Colonic mucosa (tissue), 4 donors: Measurements from ENCODE around the gene NT5C2. TPM values are rescaled to one million over a fixed set of nuclear protein-coding genes. Genes with fewer than 3 reads are reported as not detected.

Source experiments
- DNase-seq: peaks from one replicate; pipeline ENCODE4 v3.0.0-alpha.2; 2020
- H3K27ac ChIP-seq: fragments of 200-600 bp; one replicate; pipeline ENCODE4 v1.8.0; 2021
- H3K27me3 ChIP-seq: fragments of 200-600 bp; one replicate; pipeline ENCODE4 v1.8.0; 2021
- H3K36me3 ChIP-seq: fragments of 200-600 bp; one replicate; pipeline ENCODE4 v1.8.0; 2021
- H3K4me1 ChIP-seq: fragments of 200-600 bp; one replicate; pipeline ENCODE4 v1.8.0; 2021; ENCODE audit warnings: mild to moderate bottlenecking
- H3K4me3 ChIP-seq: fragments of 200-600 bp; one replicate; pipeline ENCODE4 v1.8.0; 2021
- H3K9ac ChIP-seq, 2 donors: one replicate each; pipeline ENCODE4 v1.7.0; 2013; ENCODE audit warnings: control low read depth in 2 of 2, low read depth in 2 of 2, low read length in 2 of 2
- H3K9me3 ChIP-seq: fragments of 200-600 bp; one replicate; pipeline ENCODE4 v1.8.0; 2021
- CTCF ChIP-seq: fragments of 200-600 bp; IDR thresholded peaks from one replicate; pipeline ENCODE4 v1.8.0; 2022; ENCODE audit warnings: antibody characterized with exemption, mild to moderate bottlenecking
- intact Hi-C: fragments of 100-400 bp; cut with DNase I; formaldehyde crosslinking; loops from one replicate; pipeline ENCODE4 v1.14.1; 2022
- total RNA-seq, 2 donors: library from RNA; stranded (reverse); fragmentation: NEBNext Ultra II Directional in 1 of 2; extraction: Animal tissue kit (Norgen Biotek cat#: 25700) in 1 of 2; gene quantifications; one replicate each; pipeline ENCODE4 v1.2.1, GENCODE V29; 2021
- donor health status: healthy.
- donor health status: DM: no; HTN: no; CAD: no.
- donor health status: DM: no; HTN: no; CAD: no.

Gene NT5C2
- total RNA-seq, 2 donors from 2014 or later: 59.6 to 89.5 TPM

GRCh38 chr10:103054621-103055020 is 138.5 kb downstream of the NT5C2 start:
- Histone ChIP-seq H3K4me3 (no peak overlapping the region), H3K4me1 (no peaks in the 10 kb centered on the region), H3K27ac (peak overlapping the region; percentile 25), H3K27me3 (no peaks in the 10 kb centered on the region), H3K9me3 (no peaks in the 10 kb centered on the region), H3K9ac (no peak overlapping the region), H3K36me3 (no peaks in the 10 kb centered on the region)
- no peak for TF ChIP-seq CTCF
- intact Hi-C loops: no loop called here
- DNase-seq: no peak

- Histone ChIP-seq H3K9me3 (no peaks in the 10 kb centered on the region), H3K27me3 (no peaks in the 10 kb centered on the region), H3K27ac (peak overlapping the region; percentile 25), H3K4me3 (peak overlapping the region; percentile 10), H3K36me3 (no peaks in the 10 kb centered on the region), H3K4me1 (no peaks in the 10 kb centered on the region), H3K9ac (no peak overlapping the region)
- DNase-seq: peak; percentile 52
- no peak for TF ChIP-seq CTCF
- intact Hi-C loops: no loop called here
Measured at GRCh38 chr10:103053659-103054581, 139.2 kb downstream of the NT5C2 start.

DNA sequence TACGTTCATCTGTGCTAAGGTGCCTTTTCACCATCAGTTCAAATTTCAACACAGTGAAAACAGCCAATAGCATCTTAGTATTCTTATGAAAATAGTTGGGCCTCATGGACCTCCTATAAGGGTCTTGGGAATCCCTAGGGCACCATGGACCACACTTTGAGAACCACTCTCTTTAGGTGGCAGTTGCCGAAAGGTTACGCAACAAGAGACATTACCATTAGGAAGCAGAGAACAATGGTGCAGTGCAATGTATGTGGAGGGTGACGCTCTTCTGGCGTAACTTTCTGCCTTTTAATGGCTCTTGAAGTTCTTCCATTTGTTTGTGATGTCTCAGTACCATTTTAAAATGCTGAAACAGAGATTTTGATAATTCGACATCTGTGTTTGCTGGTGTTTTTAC is 143.8 kb downstream of the NT5C2 start:
- H3K4me3 ChIP-seq: no peak overlapping the region
- no peaks in the 10 kb centered on the region for H3K27me3 ChIP-seq
- intact Hi-C loops: no loop called here
- H3K9ac ChIP-seq: no peak overlapping the region
- H3K27ac ChIP-seq: no peak overlapping the region
- H3K36me3 ChIP-seq: no peaks in the 10 kb centered on the region
- no peak for TF ChIP-seq CTCF
- no peaks in the 10 kb centered on the region for H3K4me1 ChIP-seq
- H3K9me3 ChIP-seq: no peaks in the 10 kb centered on the region
- DNase-seq: no peak

- TF ChIP-seq CTCF: no peak
- Histone ChIP-seq H3K9me3 (no peaks in the 10 kb centered on the region), H3K9ac (no peak overlapping the region), H3K27ac (no peak overlapping the region), H3K4me1 (no peaks in the 10 kb centered on the region), H3K27me3 (no peaks in the 10 kb centered on the region), H3K4me3 (no peak overlapping the region), H3K36me3 (no peaks in the 10 kb centered on the region)
- DNase-seq: no peak
- intact Hi-C loops: no loop called here
Measured at GRCh38 chr10:103047381-103047780, 145.7 kb downstream of the NT5C2 start.

GRCh38 chr10:103045961-103046360 is 147.1 kb downstream of the NT5C2 start:
- Histone ChIP-seq H3K36me3 (no peaks in the 10 kb centered on the region), H3K27me3 (no peaks in the 10 kb centered on the region), H3K27ac (no peak overlapping the region), H3K9me3 (no peaks in the 10 kb centered on the region), H3K9ac (no peak overlapping the region), H3K4me3 (no peak overlapping the region), H3K4me1 (no peaks in the 10 kb centered on the region)
- intact Hi-C loops: no loop called here
- no peak for TF ChIP-seq CTCF
- DNase-seq: no peak
